ENCODE data around the gene SH3PXD2A.
"Not testable (repeated sequence)": the region's sequence is repeated elsewhere in the genome, so short reads cannot be mapped to it uniquely, and the experiment has no call there.

Gene SH3PXD2A

DNA sequence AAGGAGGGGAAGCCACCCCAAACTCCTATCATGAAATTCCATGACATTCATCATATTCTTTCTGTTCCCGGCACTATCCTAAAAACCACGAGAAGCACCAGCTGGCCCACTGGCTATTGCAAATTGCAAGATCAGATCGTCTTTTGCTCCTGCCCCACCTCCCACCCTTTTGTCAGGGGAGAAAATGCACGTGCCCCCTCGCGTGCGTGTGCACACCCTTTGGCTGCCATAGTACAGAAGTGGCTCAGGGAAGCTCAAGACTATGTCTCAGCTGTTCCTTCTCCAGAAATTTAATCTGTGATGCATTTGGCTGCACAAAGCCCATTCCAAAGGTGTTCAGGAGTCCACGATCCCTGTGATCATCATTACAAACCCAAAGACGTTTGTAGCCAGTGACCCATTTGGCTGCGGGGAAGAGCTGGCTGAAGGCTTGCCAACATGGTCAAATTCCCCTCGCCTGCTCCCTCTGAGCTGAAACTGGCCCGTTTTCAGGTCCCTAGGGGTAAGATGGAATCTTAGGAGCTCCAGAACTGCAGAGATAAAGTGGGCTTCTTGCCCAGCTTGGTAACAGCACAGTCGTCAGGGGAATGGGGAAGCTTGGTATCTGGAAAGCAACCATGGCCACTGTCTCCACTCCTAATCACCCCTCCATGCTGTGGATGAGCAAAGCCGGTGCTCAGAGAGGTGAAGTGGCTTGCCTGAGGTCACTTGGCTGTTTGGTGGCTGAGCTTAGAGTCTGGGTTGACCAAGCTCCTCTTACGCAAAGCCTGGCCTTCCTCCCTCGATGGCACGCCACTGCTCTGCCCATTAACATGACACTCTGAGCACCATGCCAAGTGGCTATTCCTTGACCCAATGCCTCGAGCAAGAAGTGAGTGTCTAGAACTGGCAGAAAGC is 206.5 kb downstream of the SH3PXD2A start:
- no peak for DNase-seq (ENCODE audit: low spot score)

- DNase-seq (ENCODE audit: low spot score): no peak
These were observed 207.1 kb downstream of the SH3PXD2A start for GRCh38 chr10:103648251-103648635.

DNA sequence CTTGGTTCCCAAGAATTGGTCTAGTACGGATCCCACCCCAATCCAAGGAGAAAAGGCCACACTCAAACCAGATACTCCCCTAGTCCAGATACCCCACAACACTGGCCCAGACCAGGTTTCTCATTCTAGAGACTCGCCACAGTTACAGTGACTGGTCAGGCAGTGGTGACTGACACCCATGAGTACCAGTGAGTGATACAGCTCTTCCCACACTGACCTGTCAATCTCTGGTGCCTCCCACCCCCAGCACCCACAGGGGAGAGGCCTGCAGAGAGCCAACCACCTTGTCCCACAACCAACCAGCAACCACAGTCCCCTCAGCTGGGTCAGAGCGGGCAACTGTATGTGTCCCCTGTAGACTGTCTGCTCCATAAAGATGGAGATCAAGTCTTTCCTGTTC is 209.1 kb downstream of the SH3PXD2A start:
- DNase-seq (ENCODE audit: low spot score): no peak

- DNase-seq (ENCODE audit: low spot score): no peak
These were observed 210.0 kb downstream of the SH3PXD2A start for GRCh38 chr10:103645141-103646054.

- DNase-seq (ENCODE audit: low spot score): no peak
These were observed 212.0 kb downstream of the SH3PXD2A start for GRCh38 chr10:103643381-103643780.

- DNase-seq (ENCODE audit: low spot score): no peak
These were observed 214.1 kb downstream of the SH3PXD2A start for GRCh38 chr10:103641326-103641725.

DNA sequence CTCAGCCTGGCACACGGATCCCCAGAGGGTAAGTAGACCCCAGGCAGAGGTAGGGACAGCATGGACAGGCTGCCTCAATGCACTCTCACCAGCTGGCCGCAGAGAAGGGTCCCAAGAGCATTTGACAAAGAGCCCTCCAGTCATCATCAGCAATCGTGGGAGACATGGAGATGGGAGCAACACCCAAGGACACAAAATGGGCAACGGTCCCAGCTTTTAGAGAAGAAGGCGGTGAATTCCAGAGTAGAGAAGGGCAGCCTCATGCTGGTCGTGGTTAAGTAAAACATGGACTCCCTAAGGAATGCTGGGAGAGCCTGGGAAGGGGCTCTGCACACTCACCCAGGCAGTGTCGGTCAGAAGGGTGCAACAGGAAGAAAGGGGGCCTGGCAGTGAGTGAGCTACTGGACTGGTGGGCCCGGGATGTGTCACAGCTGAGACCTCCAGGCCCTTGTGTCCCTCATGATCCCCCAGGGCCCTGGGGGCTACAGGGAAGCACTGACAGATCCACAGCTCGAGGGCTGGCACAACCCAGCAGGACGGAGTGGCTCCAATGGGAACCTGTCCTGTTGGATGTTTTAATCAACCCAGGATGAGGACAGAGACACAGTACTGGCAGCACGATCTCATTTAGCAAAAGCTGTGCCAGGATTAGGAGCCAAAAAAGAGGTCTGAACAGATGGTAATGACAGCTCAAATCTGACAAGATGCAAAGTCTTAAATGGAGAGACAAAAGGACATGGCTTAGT is 214.8 kb downstream of the SH3PXD2A start:
- no peak for DNase-seq (ENCODE audit: low spot score)

DNA sequence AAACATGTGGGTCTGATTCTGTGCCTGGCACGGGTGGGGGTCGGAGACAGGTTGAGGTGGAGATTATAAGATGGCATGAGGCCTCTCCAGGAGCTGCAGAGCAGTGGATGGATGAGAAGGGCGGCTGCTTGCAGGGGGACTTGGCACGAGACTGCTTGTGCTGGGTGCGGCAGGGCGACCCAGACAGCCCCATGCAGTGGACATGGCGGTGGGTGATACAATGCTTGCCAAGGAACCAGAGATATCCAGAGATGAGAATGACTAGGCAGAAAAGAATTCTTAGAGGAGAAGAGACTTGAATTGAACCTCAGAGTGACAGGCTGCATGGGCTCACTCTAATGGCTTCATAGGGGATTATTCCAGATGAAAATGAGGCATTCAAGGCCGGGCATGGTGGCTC is 216.4 kb downstream of the SH3PXD2A start:
- no peak for DNase-seq (ENCODE audit: low spot score)

DNA sequence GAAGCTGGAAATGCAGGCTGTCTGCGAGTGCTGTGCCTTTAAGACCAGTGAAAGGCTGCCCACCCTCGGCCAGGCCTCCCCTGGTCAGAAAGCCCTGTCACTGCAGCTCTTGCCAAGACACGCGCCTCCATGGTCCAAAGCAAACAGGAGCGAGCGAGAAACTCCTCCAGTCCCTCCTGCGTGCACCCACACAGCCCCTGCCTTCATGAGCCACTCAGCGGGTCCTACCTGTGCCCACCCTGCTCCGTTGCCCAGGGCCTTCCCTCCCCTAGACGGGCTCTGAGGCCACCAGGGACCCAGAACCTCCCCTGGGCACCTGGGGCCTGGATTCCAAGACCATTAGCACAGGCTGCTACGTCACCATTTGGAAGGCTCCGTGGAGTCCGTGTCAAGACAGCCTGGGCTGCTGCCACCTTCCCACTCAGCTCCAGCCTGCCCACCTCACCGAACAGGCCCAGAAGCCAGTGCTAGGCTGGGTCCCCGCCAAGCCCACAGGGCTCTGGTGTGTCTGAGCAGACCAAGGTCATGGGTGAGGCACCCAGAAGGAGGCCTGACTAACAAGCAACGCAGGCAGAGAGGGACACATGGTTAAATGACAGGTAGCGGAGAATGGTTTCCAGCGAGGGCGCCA is 217.3 kb downstream of the SH3PXD2A start:
- no peak for DNase-seq (ENCODE audit: low spot score)

DNA sequence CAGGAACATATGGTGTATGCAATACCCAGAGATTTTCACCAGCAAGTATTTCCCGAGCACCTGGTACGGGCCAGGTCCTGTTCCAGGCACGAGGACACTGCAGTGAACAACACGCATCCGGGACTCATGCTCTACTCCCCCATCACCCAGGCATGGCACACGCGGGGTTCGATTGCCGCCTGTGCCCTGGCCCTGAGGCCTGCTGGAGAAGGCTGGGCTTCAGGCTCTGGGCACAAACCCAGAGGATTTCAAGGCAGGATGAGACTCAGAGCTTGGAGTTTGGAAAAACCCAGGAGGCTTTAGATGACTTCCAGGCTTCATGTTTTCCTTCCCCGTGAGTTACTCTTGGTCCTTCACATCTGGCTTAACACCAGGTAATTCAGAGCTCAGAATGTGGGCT is 218.4 kb downstream of the SH3PXD2A start:
- DNase-seq (ENCODE audit: low spot score): no peak

GRCh38 chr10:103636492-103636891 is 218.9 kb downstream of the SH3PXD2A start:
- no peak for DNase-seq (ENCODE audit: low spot score)

- DNase-seq (ENCODE audit: low spot score): no peak
These were observed 219.8 kb downstream of the SH3PXD2A start for GRCh38 chr10:103635580-103635979.

- DNase-seq (ENCODE audit: low spot score): no peak
These were observed 221.5 kb downstream of the SH3PXD2A start for GRCh38 chr10:103633846-103634245.

GRCh38 chr10:103632871-103633270 is 222.5 kb downstream of the SH3PXD2A start:
- not testable (repeated sequence) for DNase-seq (ENCODE audit: low spot score)

DNA sequence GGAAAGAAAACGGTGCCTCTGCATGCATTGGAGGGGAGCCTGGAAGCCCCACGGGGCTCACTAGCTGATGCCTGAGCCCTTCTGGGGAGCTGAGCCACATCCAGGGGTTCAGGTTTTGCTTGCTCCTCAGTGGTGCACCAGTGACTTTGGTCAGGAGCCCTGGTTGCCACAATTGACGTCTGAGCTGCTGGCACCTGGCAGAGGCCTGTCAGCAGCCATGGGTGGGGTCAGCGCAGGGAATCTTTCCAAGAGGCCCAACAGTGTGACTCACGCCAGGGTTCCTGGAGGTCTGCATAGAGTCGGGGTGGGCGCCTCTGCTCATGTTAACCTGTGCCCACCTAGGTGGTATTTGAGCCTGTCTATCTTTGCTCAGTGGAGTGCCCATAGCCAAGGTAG is 223.1 kb downstream of the SH3PXD2A start:
- no peak for DNase-seq (ENCODE audit: low spot score)

DNA sequence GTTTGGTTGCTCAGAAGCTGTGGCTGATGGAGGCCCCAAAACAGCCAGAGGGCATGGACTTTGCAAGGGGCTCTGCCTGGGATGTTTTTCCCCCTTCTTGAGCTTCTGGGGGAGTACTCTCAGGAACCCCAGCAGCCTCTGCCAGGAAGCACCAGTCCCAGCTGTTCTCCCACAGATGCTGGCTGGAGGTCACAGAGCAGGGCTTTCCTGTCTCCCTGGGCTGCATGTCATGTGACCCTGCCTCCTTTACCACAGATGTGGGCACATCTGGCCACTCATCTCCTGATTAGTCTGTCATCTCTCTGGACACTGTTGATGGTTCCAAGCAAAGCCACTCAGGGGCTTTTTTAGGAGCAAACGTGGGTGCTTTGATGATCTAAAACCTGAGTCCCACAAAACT is 225.2 kb downstream of the SH3PXD2A start:
- no peak for DNase-seq (ENCODE audit: low spot score)

DNA sequence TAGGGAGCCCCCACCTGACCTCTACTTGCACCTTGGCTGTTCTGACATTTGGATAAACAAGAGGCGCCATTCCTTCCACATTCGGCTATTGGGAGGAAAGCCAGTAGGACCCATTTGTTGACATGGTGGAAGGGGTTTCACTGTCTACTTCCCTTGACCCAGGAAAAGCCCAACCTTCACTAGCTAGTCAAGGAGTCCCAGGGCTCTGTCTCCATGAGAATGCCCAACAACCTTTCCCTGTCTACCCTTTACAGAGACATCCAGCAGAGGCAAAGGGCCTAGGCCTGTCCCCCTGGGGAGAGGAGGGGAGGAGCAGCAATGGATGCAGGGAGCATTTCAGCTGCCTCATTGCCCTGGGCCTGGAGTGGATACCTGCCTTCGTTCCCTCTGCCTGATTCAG is 225.8 kb downstream of the SH3PXD2A start:
- no peak for DNase-seq (ENCODE audit: low spot score)

GRCh38 chr10:103627893-103628292 is 227.5 kb downstream of the SH3PXD2A start:
- no peak for DNase-seq (ENCODE audit: low spot score)

GRCh38 chr10:103627111-103627892 is 228.1 kb downstream of the SH3PXD2A start:
- no peak for DNase-seq (ENCODE audit: low spot score)

DNA sequence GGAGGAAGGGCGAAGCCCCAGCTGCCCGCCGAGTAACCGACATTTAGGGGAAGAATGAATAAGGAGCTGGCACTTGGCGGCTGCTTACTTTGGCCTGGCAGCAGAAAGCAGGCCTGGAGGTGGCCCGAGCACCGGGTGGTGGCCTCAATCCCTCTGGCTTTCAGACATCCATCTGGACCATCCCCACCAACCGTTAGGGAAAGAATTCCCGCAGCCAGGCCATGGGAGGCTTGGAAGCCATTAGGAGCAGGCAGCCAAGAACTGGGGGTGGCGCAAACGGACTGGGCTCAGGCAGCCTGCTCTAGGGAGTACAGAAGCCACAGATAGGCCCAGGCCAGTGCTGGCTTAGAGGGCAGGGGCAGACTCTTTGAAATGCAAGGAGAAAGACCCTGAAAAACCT is 229.2 kb downstream of the SH3PXD2A start:
- no peak for DNase-seq (ENCODE audit: low spot score)
